ENCODE data around the gene RPL9.
"Not testable (repeated sequence)": the region's sequence is repeated elsewhere in the genome, so short reads cannot be mapped to it uniquely, and the experiment has no call there.

RPL9 gene

DNA sequence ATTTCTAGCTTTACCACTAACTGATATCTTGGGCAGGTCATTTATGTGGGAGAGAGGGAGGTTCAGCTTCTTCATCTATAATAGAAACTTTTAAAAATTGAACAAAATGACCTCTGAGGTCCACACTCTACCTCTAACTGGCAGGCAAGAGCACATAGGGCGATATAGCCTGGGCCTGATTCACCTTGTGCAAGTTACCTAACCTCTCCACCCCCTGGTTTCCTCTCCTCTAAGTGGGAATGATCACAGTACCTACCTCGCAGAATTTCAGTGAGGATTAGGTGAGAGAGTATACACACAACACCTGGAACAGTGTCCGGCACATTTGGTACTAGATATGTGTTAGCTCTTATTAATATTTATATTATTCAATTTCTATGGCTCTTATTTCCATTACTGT lies 36.5 kb downstream of the RPL9 start:
- no peak for DNase-seq

DNA sequence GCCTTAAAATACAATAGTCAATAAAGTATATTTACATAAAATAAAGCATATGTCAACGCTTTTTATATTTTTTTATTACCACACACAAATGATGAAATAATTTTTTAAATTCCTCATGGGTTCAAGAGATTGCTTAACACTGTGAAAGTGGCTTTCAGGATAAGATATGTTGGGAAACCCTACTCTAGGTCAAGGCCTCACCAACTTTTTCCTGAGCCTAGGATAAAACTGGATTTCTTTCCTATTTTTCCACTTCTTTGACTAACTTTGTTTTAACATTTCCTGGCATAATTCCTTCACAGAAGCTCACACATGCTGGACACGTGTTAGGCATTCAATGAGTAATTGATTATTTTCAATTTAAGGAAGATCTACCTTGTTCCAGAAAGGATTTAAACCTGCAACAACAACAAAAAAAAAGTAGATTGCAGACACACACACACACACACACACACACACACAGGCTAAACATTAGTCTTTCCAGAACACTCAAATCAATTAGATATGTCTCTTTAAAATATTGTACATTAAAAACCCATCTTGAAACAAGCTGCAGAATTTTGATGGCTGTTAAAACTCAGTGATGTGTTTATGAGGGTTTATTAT lies 42.9 kb downstream of the RPL9 start:
- no peak for DNase-seq

DNA sequence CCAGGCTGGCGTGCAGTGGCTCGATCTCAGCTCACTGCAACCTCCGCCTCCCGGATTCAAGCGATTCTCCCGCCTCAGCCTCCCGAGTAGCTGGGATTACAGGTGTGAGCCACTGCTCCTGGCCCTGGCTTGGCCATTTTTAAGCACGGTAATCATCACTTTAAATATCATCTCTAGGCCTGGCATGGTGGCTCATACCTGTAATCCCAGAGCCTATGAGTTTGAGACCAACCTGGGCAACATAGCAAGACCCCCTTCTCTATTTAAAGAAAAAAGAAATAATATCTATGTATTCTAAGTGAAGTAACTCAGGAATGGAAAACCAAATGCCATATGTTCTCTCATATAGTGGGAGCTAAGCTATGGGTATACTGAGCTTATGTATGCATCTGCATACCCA lies 47.2 kb downstream of the RPL9 start:
- DNase-seq, result not testable (repeated sequence)

DNA sequence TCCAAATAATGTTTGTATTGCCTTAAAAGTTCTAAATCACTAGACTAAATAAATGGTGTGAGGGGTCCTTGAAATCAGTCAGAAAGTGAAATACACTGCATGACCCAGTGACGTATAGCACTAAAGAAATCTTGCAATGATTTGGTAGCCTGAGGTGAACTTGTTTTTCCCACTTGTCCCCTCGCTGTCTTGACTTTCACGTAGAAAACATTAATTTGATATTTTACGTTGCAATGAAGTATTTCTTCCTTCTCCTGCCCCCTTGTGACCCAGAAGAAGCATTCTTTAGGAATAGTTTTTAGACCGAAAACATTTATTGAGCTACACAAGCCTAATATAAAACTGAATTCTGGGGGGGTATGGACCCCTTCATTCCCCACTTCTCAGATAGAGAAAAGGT lies 48.3 kb downstream of the RPL9 start:
- DNase-seq, result no peak

DNA sequence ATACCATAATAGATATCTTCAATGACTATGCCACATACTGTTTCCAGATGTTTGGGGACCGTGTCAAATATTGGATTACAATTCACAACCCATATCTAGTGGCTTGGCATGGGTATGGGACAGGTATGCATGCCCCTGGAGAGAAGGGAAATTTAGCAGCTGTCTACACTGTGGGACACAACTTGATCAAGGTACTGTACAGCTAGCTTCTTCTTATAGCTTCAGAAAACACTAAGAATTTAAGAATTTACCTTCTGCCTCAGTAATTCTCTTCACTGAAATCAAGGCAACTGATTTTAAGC lies 51.2 kb downstream of the RPL9 start:
- no peak for DNase-seq

DNA sequence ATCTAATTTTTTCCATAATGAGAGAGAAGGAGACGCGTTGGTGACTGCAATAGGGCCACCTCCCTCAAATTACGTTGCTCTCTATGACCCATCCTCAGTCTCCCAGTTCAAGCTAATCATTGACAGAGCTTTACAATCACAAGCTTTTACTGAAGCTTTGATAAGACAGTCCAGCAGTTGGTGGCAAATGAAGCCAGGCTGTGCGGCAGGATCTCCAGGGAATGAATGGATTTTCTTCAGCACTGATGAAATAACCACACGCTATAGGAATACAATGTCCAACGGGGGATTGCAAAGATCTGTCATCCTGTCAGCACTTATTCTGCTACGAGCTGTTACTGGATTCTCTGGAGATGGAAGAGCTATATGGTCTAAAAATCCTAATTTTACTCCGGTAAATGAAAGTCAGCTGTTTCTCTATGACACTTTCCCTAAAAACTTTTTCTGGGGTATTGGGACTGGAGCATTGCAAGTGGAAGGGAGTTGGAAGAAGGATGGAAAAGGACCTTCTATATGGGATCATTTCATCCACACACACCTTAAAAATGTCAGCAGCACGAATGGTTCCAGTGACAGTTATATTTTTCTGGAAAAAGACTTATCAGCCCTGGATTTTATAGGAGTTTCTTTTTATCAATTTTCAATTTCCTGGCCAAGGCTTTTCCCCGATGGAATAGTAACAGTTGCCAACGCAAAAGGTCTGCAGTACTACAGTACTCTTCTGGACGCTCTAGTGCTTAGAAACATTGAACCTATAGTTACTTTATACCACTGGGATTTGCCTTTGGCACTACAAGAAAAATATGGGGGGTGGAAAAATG lies 51.7 kb downstream of the RPL9 start, which contains the start of gene KLB:
KLB (plus strand) TSS at position 168 of the 821 bp plus-strand sequence; CDS start at position 188, 20 bp downstream.
- DNase-seq, result no peak

Measured in NCI-H1694 treated with DMSO at 0.1 percent for 48 hours (cell line).